T-cell (primary cell): ENCODE data around the gene NTM. TPM values are rescaled to one million over a fixed set of nuclear protein-coding genes. Genes with fewer than 3 reads are reported as not detected.

Experiments used
- ATAC-seq, 4 experiments: fragments of 200-7000 bp in 3 of 4; fragments of 150-1000 bp in 1 of 4; cut with Tn5 transposase; replicated peaks in 1 of 4; 1 replicate in 3 of 4; 2 replicates in 1 of 4; pipeline ENCODE4 v1.10.0; 2021; ENCODE audit warnings: moderate library complexity in 3 of 4, mild to moderate bottlenecking in 2 of 4, moderate number of reproducible peaks in 1 of 4
- CTCF ChIA-PET, 2 donors: fragments of 300-600 bp; sonication (Branson Sonifier 250); formaldehyde crosslinking; loops; one replicate each; lab custom pipeline; 2022; ENCODE audit warnings: antibody characterized with exemption in 2 of 2; lab: Charles Lee
- POLR2A ChIA-PET, 2 donors: fragments of 300-600 bp; sonication (Branson Sonifier 250); formaldehyde crosslinking; loops; one replicate each; lab custom pipeline; 2022; ENCODE audit warnings: antibody characterized with exemption in 2 of 2; lab: Charles Lee
- DNase-seq, 35 experiments: peaks; one replicate each; pipeline versions ENCODE4 v3.0.0 to v3.0.0-alpha.2; 2013 to 2023
- H3K27ac ChIP-seq: one replicate; pipeline ENCODE4 v1.5.1; 2013; ENCODE audit warnings: low read length
- H3K27me3 ChIP-seq, 2 experiments: replicated peaks in 1 of 2; 1 replicate in 1 of 2; 2 replicates in 1 of 2; pipeline versions ENCODE4 v1.6.1 to v1.7.0; 2013; ENCODE audit warnings: low read length in 1 of 2, mixed read lengths in 1 of 2; ENCODE audit not compliant: control insufficient read depth in 2 of 2, insufficient read depth in 2 of 2; ENCODE audit errors: extremely low read depth in 1 of 2
- H3K36me3 ChIP-seq, 2 donors: 1 replicate in 1 of 2; 2 replicates in 1 of 2; pipeline versions ENCODE4 v1.6.1 to v1.7.0; 2013; ENCODE audit warnings: low read length in 1 of 2; ENCODE audit not compliant: control insufficient read depth in 2 of 2, insufficient read depth in 1 of 2; ENCODE audit errors: extremely low read depth in 1 of 2
- H3K4me1 ChIP-seq, 2 experiments: 1 replicate in 1 of 2; 2 replicates in 1 of 2; pipeline versions ENCODE4 v1.6.1 to v1.7.0; 2013; ENCODE audit warnings: low read length in 2 of 2, mixed read lengths in 1 of 2; ENCODE audit not compliant: insufficient read depth in 2 of 2, control insufficient read depth in 1 of 2; ENCODE audit errors: extremely low read depth in 1 of 2
- H3K4me3 ChIP-seq, 2 donors: 1 replicate in 1 of 2; 2 replicates in 1 of 2; pipeline versions ENCODE4 v1.5.1 to v1.7.0; 2013; ENCODE audit warnings: mild to moderate bottlenecking in 2 of 2, low read length in 1 of 2, moderate library complexity in 1 of 2; ENCODE audit not compliant: control insufficient read depth in 1 of 2; ENCODE audit errors: extremely low read depth in 1 of 2
- H3K9me3 ChIP-seq: 2 replicates; pipeline ENCODE4 v1.7.0; 2013
- H3K27ac Mint-ChIP-seq, 2 donors: one replicate each; pipeline ENCODE4 v1.8.0; 2020 to 2021; ENCODE audit warnings: mild to moderate bottlenecking in 2 of 2, mixed read lengths in 2 of 2
- H3K27me3 Mint-ChIP-seq, 2 donors: one replicate each; pipeline ENCODE4 v1.8.0; 2021 to 2022; ENCODE audit warnings: mixed read lengths in 2 of 2
- H3K36me3 Mint-ChIP-seq: one replicate; pipeline ENCODE4 v1.8.0; 2021; ENCODE audit warnings: mixed read lengths
- H3K4me1 Mint-ChIP-seq, 3 donors: one replicate each; pipeline ENCODE4 v1.8.0; 2020 to 2022; ENCODE audit warnings: mixed read lengths in 3 of 3, mild to moderate bottlenecking in 1 of 3
- H3K4me3 Mint-ChIP-seq, 3 donors: one replicate each; pipeline ENCODE4 v1.8.0; 2020 to 2022; ENCODE audit warnings: mild to moderate bottlenecking in 3 of 3, mixed read lengths in 3 of 3, moderate library complexity in 3 of 3
- H3K9me3 Mint-ChIP-seq, 3 donors: one replicate each; pipeline ENCODE4 v1.8.0; 2020 to 2022; ENCODE audit warnings: mixed read lengths in 3 of 3
- WGBS: methylation state at CpG from one replicate; pipeline ENCODE4 v1.1.5; 2013; ENCODE audit warnings: missing lambda C conversion rate; ENCODE audit not compliant: insufficient coverage; 5-methylcytosine and 5-hydroxymethylcytosine counted together
- total RNA-seq, 35 experiments: library from RNA in 6 of 35; stranded (reverse) in 6 of 35; fragments of 120-200 nt in 1 of 35; gene quantifications; one replicate each; pipeline versions ENCODE4 v1.2.1 to v1.2.4 and lab custom pipeline; 2013 to 2026

Gene NTM
- total RNA-seq, 5 donors from 2014 or later (not counting 1 experiment from before 2014, with no cell fraction given): not detected

DNA sequence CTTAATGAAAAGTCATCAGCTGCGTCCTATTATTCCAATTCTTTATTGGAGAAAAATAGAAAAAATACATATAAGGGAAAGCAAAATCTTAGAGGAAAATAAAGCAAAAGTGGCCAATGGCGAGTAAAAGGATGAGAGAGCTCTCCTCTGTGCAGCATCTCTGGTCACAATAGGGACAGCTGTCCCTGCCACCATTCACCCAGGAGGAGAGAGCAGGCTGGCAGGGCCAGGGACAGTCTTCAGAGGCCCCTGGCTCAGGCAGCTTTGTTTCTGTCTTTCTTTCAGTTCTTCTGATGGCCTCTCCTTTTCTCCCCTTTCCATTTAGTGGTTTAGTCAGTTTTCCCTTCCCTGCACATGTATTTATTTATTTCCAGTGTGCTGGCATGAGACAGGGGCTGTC, 941.3 kb downstream of the NTM start:
- no peaks in the 10 kb centered on the region for H3K27me3 ChIP-seq
- no peak for ATAC-seq
- DNase-seq: no peak
- peaks cover 0 to 7% (median 0%) of the 10 kb centered on the region in 3 donors for H3K9me3 Mint-ChIP-seq
- no peaks in the 10 kb centered on the region for H3K9me3 ChIP-seq
- H3K4me1 Mint-ChIP-seq: no peaks in the 10 kb centered on the region
- CTCF ChIA-PET: interaction anchor here in 1 of 2 donors (0.6 kb wide), 1 partner anchor 10 kb away, joined by 3 read pairs; no protein-coding TSS in a partner anchor
- no peaks in the 10 kb centered on the region for H3K4me1 ChIP-seq
- no peak overlapping the region for H3K4me3 ChIP-seq
- H3K4me3 Mint-ChIP-seq: no peak overlapping the region
- no peaks in the 10 kb centered on the region for H3K36me3 ChIP-seq
- no peak overlapping the region for H3K27ac ChIP-seq
- peaks cover 0 to 4% of the 10 kb centered on the region in 2 donors for H3K27me3 Mint-ChIP-seq
- no peak overlapping the region for H3K27ac Mint-ChIP-seq
- POLR2A ChIA-PET: no interaction called here
- no peaks in the 10 kb centered on the region for H3K36me3 Mint-ChIP-seq
- no CpG with 5 or more reads among the region's 2 CpGs for WGBS

DNA sequence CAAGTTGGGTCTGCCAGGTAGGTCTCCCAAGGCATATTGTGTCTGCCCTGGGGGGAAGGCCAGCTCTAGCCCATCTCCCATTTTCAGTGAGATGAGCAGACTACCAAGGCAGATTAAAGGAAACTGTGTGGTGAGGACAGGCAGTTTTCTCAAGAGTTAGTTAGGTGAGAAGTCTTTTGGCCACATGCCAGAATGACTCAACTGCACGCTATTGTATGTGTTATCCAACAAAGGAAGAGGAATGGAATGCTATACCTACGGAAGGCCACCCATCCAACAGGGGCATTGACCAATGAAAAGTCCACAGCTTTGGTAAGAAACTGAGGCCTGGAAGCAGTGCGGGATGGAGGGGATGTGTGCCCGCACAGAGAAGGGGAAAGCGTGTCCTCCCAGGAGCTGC, 941.7 kb downstream of the NTM start:
- no peak for DNase-seq

DNA sequence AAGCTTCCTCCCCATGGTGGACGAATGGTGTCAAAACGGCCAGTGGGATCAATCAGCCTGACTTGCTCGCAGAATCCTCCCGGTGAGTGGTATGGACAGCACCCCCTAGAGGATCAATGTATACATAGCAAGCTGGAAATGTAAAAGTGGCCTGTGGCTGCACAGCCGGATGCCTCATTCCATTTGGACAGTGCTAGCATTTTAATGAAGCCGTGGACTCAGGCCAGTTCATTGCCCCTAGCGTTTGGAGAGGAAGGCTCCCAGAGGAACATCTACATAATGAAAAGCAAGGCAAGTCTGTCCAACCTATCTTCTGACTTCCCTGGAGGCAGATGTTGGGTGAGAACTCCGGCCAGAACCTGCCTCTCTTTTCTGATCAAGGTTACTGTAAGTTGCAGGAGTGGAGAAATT, 942.3 kb downstream of the NTM start:
- H3K9me3 Mint-ChIP-seq: peaks cover 0 to 7% (median 0%) of the 10 kb centered on the region in 3 donors
- H3K4me1 ChIP-seq: no peaks in the 10 kb centered on the region
- peaks cover 0 to 4% of the 10 kb centered on the region in 2 donors for H3K27me3 Mint-ChIP-seq
- H3K4me1 Mint-ChIP-seq: no peaks in the 10 kb centered on the region
- no peak overlapping the region for H3K4me3 ChIP-seq
- H3K36me3 Mint-ChIP-seq: no peaks in the 10 kb centered on the region
- no peak overlapping the region for H3K27ac ChIP-seq
- H3K4me3 Mint-ChIP-seq: no peak overlapping the region
- ChIA-PET POLR2A (no interaction called here), CTCF (interaction anchor here in 1 of 2 donors (0.5 kb wide), 1 partner anchor 34 kb away, joined by 3 read pairs; no protein-coding TSS in a partner anchor)
- DNase-seq (peak in 1 of 35 experiments; percentile 3), ATAC-seq (no peak)
- H3K27ac Mint-ChIP-seq: no peak overlapping the region
- H3K36me3 ChIP-seq: no peaks in the 10 kb centered on the region
- no peaks in the 10 kb centered on the region for H3K9me3 ChIP-seq
- no peaks in the 10 kb centered on the region for H3K27me3 ChIP-seq
- 20% methylated on average over 4 of the region's 8 CpGs for WGBS

More for the DNA sequence above, 941.7 kb downstream of the NTM start:
- Mint-ChIP-seq H3K4me1 (no peaks in the 10 kb centered on the region), H3K27me3 (peaks cover 0 to 4% of the 10 kb centered on the region in 2 donors), H3K27ac (no peak overlapping the region), H3K9me3 (peaks cover 0 to 7% (median 0%) of the 10 kb centered on the region in 3 donors), H3K4me3 (no peak overlapping the region), H3K36me3 (no peaks in the 10 kb centered on the region)
- H3K27me3 ChIP-seq: no peaks in the 10 kb centered on the region
- no peak overlapping the region for H3K27ac ChIP-seq
- ATAC-seq: no peak
- ChIA-PET CTCF (interaction anchor here in 1 of 2 donors (0.6 kb wide), 1 partner anchor 11 kb away, joined by 3 read pairs; no protein-coding TSS in a partner anchor), POLR2A (no interaction called here)
- H3K36me3 ChIP-seq: no peaks in the 10 kb centered on the region
- WGBS: 78% methylated on average over 2 of the region's 5 CpGs
- H3K4me1 ChIP-seq: no peaks in the 10 kb centered on the region
- no peak overlapping the region for H3K4me3 ChIP-seq
- H3K9me3 ChIP-seq: no peaks in the 10 kb centered on the region

DNA sequence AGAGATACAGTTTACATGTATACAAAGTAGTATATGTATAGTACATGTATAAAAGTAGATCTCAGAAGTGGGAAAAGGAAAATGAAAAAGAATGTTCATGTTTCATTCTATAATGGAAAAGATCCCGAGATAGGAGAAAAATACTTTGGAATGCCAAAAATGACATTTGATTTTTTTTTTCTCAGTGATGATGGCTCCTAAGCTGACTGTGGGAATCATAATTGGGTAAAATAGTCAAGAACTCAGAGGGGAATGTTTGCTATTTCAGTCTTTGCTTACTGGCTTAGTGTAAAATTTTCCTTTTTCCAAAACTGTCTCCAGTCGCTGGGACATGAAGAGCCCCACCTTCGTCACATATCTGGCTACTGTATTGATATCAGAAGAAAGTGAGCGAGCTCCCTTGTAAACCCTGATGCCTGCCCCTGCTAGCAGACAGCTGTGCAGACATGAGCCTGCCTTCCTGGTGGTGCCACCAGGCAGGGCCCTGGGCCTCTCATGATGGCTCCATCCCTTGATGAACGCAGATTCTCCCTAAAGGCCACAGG, 944.6 kb downstream of the NTM start:
- H3K27me3 Mint-ChIP-seq: peaks cover 0 to 4% of the 10 kb centered on the region in 2 donors
- 100% methylated on average over 2 of the region's 5 CpGs for WGBS
- H3K27me3 ChIP-seq: peaks cover 0 to 6% of the 10 kb centered on the region in 2 experiments
- H3K4me1 ChIP-seq: no peaks in the 10 kb centered on the region
- no peaks in the 10 kb centered on the region for H3K36me3 Mint-ChIP-seq
- ATAC-seq (no peak), DNase-seq (no peak)
- no peak overlapping the region for H3K27ac ChIP-seq
- no peak overlapping the region for H3K4me3 ChIP-seq
- H3K4me3 Mint-ChIP-seq: no peak overlapping the region
- no peak overlapping the region for H3K27ac Mint-ChIP-seq
- no peaks in the 10 kb centered on the region for H3K9me3 ChIP-seq
- CTCF ChIA-PET: no interaction called here
- POLR2A ChIA-PET: no interaction called here
- H3K36me3 ChIP-seq: no peaks in the 10 kb centered on the region
- no peaks in the 10 kb centered on the region for H3K4me1 Mint-ChIP-seq
- peaks cover 0 to 4% (median 0%) of the 10 kb centered on the region in 3 donors for H3K9me3 Mint-ChIP-seq

DNA sequence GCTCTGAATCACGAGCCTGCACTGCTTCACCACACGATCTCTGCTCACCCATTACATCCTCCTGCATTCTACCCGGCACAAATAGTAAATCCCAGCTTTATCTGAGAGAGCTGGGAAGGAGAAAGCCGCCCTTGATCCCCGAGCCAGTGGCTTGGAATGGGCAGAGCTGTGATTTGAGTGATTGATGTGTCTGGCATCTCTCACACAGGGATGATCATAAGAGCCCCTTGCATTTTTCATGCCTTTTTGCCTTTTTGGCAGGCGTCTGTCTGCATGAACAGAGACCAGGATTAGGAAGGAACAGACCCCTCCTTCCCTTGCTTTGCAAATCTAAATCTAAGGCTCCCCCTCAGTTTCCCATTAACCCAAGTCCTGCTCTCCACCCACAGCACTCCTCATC, 945.3 kb downstream of the NTM start:
- no peak for DNase-seq
- no peaks in the 10 kb centered on the region for H3K36me3 ChIP-seq
- Mint-ChIP-seq H3K36me3 (no peaks in the 10 kb centered on the region), H3K4me3 (no peak overlapping the region), H3K9me3 (peaks cover 0 to 4% (median 0%) of the 10 kb centered on the region in 3 donors), H3K4me1 (no peaks in the 10 kb centered on the region), H3K27ac (no peak overlapping the region), H3K27me3 (peaks cover 0 to 4% of the 10 kb centered on the region in 2 donors)
- H3K4me1 ChIP-seq: no peaks in the 10 kb centered on the region
- ChIA-PET CTCF (no interaction called here), POLR2A (no interaction called here)
- 62% methylated on average over 1 of the region's 6 CpGs for WGBS
- no peak for ATAC-seq
- H3K9me3 ChIP-seq: no peaks in the 10 kb centered on the region
- no peak overlapping the region for H3K27ac ChIP-seq
- H3K4me3 ChIP-seq: no peak overlapping the region
- peaks cover 0 to 6% of the 10 kb centered on the region in 2 experiments for H3K27me3 ChIP-seq

DNA sequence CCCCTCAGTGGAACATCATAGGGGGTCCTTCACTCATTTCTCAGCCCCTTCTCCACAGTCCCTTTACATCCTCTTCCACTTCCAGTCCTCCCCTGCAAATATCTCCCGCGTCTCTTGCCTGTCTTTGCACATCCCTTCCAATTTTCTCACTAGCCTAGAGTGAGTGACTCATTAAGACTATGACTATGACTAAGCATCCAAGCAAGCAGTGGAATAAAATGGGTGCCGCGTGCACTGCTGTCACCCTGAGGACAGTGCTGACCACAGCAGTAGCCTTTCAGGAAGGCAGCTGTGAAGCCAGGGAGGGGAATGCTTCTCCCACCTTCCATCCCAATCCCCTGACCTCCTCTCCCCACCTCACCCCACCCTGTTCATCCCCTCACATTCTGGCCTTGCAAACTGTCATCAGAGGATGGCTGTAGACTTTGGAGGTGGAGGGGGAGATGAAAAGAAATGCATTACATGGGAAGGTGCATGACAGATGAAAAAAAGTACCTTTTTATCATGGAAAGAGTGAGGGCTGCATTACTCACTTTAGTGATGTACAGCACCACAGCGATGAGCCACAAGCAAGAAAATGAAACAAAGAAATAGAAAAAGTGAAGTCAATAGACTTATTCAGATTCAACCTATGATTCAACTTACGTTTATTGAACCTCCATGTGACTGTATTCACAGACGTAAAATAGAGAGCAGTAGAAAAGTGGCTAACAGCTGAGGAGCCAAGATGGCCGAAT, 948.2 kb downstream of the NTM start:
- DNase-seq (no peak), ATAC-seq (no peak)
- Mint-ChIP-seq H3K4me1 (no peaks in the 10 kb centered on the region), H3K4me3 (no peak overlapping the region), H3K9me3 (peaks cover 0 to 4% (median 0%) of the 10 kb centered on the region in 3 donors), H3K36me3 (no peaks in the 10 kb centered on the region), H3K27me3 (peaks cover 0 to 4% of the 10 kb centered on the region in 2 donors), H3K27ac (no peak overlapping the region)
- Histone ChIP-seq H3K27me3 (peaks cover 0 to 6% of the 10 kb centered on the region in 2 experiments), H3K4me3 (no peak overlapping the region), H3K4me1 (no peaks in the 10 kb centered on the region), H3K27ac (no peak overlapping the region), H3K36me3 (no peaks in the 10 kb centered on the region), H3K9me3 (no peaks in the 10 kb centered on the region)
- ChIA-PET POLR2A (no interaction called here), CTCF (no interaction called here)
- WGBS: 85% methylated on average over 5 of the region's 8 CpGs
